PFSK-1 (cell line): ENCODE data around the gene KCNIP4.

Experiments
- POLR2AphosphoS5 ChIP-seq: IDR thresholded peaks from 2 replicates; pipeline ENCODE4 v1.6.1; 2012; ENCODE audit warnings: low read depth, mild to moderate bottlenecking, control low read depth, low read length, moderate library complexity
- REST ChIP-seq, 2 experiments: IDR thresholded peaks; 2 replicates each; pipeline versions ENCODE4 v1.6.1 to v1.8.0; 2011 to 2012; ENCODE audit warnings: low read depth in 2 of 2, low read length in 2 of 2, control low read depth in 1 of 2, inconsistent platforms in 1 of 2, mild to moderate bottlenecking in 1 of 2, moderate library complexity in 1 of 2; ENCODE audit not compliant: insufficient read depth in 1 of 2
- SIN3A ChIP-seq: IDR thresholded peaks from 2 replicates; pipeline ENCODE4 v1.6.1; 2012; ENCODE audit warnings: mild to moderate bottlenecking, low read length, moderate library complexity, borderline replicate concordance; ENCODE audit not compliant: insufficient read depth
- TAF1 ChIP-seq: IDR thresholded peaks from 2 replicates; pipeline ENCODE4 v1.6.1; 2012; ENCODE audit warnings: low read length, control low read depth, borderline replicate concordance; ENCODE audit not compliant: insufficient read depth

- TF ChIP-seq SIN3A = no peak
- TF ChIP-seq POLR2AphosphoS5 = no peak
- TF ChIP-seq TAF1 = no peak
- TF ChIP-seq REST (IDR thresholded peaks at IDR 0.05; ENCODE audit: insufficient read depth in 1 of 2, low read depth in 2 of 2, low read length in 2 of 2) = no peak
Measured at GRCh38 chr4:21467551-21467950, 481.0 kb downstream of the KCNIP4 start.
